ENCODE data around the gene VSIR. TPM values are rescaled to one million over a fixed set of nuclear protein-coding genes. Genes with fewer than 3 reads are reported as not detected.

Gene VSIR
- total RNA-seq, 1 experiment from 2014 or later: 11.7 TPM

GRCh38 chr10:71711052-71711623 is 62.2 kb downstream of the VSIR start:
- in situ Hi-C loops (cut with HindIII; ENCODE audit: low pct_unique_long_range_greater_than_20kb, low sequenced_read_pairs): no loop called here
- DNase-seq (ENCODE audit: low read depth): no peak

DNA sequence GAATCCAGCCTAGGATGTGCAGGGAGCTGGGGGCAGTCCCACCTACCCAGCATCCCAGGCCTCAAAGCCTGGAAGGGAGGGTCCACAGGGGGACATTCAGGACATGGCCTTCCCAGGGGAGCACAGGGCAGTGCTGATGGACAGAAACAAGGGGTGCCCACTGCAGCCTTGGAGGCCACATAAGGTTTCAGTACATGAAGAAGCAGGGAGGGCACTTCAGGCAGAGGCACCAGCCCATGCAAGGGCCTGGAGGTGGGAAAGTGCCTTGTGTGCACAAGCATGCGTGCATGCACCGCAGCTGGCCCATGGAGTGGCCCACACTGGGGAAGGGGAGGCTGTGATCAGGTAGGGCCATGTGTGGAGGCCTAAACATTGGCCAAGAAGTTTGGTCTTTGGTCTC is 62.8 kb downstream of the VSIR start:
- in situ Hi-C loops (cut with HindIII; ENCODE audit: low pct_unique_long_range_greater_than_20kb, low sequenced_read_pairs): no loop called here
- DNase-seq (ENCODE audit: low read depth): no peak

DNA sequence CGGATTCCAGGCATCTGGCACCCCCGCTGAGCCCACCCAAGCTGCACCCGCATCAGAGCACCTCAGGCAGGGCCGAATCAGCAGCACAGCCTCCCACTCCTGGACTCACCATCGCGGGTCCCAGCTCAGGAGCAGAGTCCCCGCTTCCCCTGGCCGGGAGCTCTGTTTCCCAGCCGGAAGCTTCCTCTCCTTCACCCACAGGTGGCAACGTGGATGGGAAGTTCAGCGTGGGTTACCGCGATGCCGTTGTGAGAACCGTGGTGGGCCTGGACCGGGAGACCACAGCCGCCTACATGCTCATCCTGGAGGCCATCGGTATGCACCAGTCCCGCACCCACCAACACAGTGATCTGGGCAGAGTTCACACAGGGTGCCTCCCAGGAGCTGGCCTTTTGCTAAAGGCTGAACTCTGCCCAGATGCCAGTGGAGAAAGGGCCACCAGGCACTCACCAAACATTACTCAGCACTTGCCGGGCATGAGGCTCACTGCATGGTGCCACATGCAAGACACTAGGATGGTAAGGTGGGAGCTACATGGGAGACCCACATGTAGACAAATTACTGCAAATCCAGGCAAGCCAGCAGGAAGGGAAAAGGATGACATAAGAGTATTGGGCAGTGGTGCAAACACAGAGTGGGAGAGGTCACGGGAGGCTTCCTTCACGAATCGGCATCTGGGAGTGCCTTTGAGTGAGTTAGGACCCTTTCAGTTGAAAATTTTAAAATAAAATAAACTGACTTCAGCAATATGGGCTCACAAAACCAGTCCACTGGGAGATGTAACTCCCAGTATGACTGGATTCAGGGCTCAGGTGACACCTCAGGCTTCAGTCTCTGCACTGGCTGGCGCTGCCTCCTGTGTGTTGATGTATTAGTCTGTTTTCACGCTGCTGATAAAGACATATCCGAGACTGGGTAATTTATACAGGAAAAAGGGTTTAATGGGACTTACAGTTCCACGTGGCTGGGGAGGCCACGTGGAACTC is 64.1 kb downstream of the VSIR start:
- in situ Hi-C loops (cut with HindIII; ENCODE audit: low pct_unique_long_range_greater_than_20kb, low sequenced_read_pairs): no loop called here
- no peak for DNase-seq (ENCODE audit: low read depth)

GRCh38 chr10:71708301-71708703 is 65.0 kb downstream of the VSIR start:
- DNase-seq (ENCODE audit: low read depth): no peak
- in situ Hi-C loops (cut with HindIII; ENCODE audit: low pct_unique_long_range_greater_than_20kb, low sequenced_read_pairs): no loop called here

DNA sequence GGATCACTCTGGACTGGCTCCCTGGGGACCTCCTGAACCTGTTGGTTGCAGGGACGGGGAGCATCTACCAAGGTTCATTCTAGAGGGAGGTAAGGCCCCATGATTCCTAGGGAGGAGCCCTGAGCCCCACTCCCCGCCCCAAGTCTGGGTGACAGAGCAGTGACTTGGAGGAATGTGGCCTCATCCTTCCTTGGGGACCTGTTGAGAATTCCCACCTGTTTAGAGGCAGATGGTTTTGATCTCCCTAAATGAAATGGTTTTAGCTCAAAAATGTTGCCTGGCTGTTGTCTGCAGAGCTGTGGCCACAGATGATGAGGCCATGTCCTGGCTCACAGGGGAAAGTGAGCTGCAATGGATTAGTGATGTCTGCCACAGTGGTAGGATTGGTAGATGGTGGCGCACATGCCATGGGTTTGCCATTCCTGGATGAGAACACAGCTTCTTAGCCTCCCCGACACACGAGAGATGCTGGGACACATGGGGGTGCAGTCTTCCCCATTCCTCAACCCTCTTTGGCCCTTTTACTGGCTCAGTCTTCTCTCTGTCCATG is 66.0 kb downstream of the VSIR start:
- in situ Hi-C loops (cut with HindIII; ENCODE audit: low pct_unique_long_range_greater_than_20kb, low sequenced_read_pairs): no loop called here
- no peak for DNase-seq (ENCODE audit: low read depth)

- in situ Hi-C loops (cut with HindIII; ENCODE audit: low pct_unique_long_range_greater_than_20kb, low sequenced_read_pairs): no loop called here
- no peak for DNase-seq (ENCODE audit: low read depth)
These were observed 66.9 kb downstream of the VSIR start for GRCh38 chr10:71706216-71707121.

- in situ Hi-C loops (cut with HindIII; ENCODE audit: low pct_unique_long_range_greater_than_20kb, low sequenced_read_pairs): no loop called here
- no peak for DNase-seq (ENCODE audit: low read depth)
These were observed 67.7 kb downstream of the VSIR start for GRCh38 chr10:71705582-71705981.

DNA sequence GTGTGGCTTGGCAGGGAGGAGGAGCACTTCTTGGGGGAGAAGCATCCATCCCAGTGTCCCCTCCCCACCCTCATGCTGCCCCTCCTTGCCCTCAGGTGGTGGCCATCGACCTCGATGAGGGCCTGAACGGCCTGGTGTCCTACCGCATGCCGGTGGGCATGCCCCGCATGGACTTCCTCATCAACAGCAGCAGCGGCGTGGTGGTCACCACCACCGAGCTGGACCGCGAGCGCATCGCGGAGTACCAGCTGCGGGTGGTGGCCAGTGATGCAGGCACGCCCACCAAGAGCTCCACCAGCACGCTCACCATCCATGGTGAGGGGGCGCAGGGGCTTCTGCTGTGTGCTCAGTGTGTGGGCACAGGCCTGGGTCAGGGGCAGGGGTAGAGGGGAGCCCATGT is 68.5 kb downstream of the VSIR start:
- in situ Hi-C loops (cut with HindIII; ENCODE audit: low pct_unique_long_range_greater_than_20kb, low sequenced_read_pairs): no loop called here
- no peak for DNase-seq (ENCODE audit: low read depth)

DNA sequence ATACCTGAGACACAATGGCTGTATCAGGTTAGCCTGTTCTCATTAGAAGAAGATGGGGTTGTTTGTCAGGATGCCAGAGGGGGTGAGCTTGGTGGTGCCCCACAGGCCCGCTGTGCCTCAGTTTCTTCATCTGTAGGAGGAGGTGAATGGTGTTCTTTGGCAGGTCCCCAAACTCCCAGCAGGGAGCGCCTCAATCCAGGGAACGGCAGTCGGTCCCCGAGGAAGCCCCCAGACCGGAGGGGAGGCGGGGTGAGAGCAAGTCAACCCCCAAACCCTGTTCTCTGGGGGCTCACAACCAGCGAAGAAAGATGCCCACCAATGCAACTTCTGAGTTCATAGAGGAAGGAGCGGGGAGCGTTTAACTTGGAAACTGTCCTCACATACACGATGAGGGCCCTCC is 69.7 kb downstream of the VSIR start:
- in situ Hi-C loops (cut with HindIII; ENCODE audit: low pct_unique_long_range_greater_than_20kb, low sequenced_read_pairs): no loop called here

GRCh38 chr10:71701496-71702132 is 71.7 kb downstream of the VSIR start:
- DNase-seq (ENCODE audit: low read depth): no peak
- in situ Hi-C loops (cut with HindIII; ENCODE audit: low pct_unique_long_range_greater_than_20kb, low sequenced_read_pairs): no loop called here

More for the DNA sequence above, 69.7 kb downstream of the VSIR start:
- no peak for DNase-seq (ENCODE audit: low read depth)

DNA sequence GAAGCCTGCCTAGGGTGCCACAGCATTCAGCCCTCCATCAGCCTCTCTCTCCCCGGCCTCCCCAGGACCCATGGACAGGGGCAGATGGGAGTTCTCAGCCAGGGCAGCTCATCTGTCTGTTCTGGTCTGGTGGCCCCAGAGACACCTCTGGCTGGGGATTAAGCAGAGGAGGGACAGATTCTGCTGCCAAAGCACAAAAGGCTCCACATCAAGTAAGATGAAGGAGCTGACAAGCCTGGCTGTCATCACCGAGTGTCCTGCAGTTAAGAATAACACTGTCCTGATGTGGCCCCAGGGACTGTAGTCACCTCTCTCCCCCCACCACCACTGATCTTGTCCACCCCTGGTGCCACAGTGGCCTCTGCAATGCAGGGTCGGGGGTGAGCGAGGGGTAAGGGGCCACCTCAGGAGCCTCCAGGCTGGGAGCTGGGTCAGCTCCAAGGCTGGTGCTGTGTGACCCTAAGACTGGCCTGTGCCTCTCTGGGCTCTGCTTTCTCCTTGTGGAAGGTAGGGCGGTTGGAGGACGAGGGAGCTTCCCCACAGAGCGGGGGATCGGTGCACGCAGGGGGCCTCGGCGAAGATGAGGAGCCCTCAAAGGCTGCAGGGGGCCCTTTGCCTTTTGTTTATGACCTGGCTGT is 72.5 kb downstream of the VSIR start:
- in situ Hi-C loops (cut with HindIII; ENCODE audit: low pct_unique_long_range_greater_than_20kb, low sequenced_read_pairs): no loop called here
- DNase-seq (ENCODE audit: low read depth): no peak

DNA sequence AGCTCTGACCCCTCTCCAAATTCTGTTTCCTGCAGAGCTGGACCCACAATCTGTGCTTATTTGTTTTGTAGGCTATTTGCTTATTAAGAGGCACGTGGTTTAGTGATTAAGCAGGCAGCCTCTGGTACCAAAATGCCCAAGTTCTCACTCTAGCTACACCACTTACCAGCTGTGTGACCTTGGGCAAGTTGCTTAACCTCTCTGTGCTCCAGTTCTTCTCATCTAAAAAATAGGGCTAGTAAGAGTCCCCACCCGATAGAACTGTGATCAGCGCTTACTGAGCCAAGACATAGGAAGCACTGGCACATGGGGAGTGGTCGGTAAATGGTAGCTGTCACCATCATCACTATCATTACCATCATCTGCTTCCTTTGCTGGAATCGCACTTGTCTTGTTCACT is 74.6 kb downstream of the VSIR start:
- in situ Hi-C loops (cut with HindIII; ENCODE audit: low pct_unique_long_range_greater_than_20kb, low sequenced_read_pairs): no loop called here
- DNase-seq (ENCODE audit: low read depth): no peak

GRCh38 chr10:71697938-71698709 is 75.2 kb downstream of the VSIR start:
- in situ Hi-C loops (cut with HindIII; ENCODE audit: low pct_unique_long_range_greater_than_20kb, low sequenced_read_pairs): no loop called here
- DNase-seq (ENCODE audit: low read depth): no peak

Data from Caki2 (cell line).